ENCODE data around the gene HADHA. TPM values are rescaled to one million over a fixed set of nuclear protein-coding genes. Genes with fewer than 3 reads are reported as not detected.

Gene HADHA
- total RNA-seq, 1 donor from 2014 or later = 523 TPM

- Histone ChIP-seq H3K36me3 (peaks cover 100% of the 10 kb centered on the region), H3K27me3 (ENCODE audit: low read depth) (no peaks in the 10 kb centered on the region), H3K27ac (replicated peaks) (no peak overlapping the region), H3K4me3 (no peak overlapping the region), H3K4me1 (no peaks in the 10 kb centered on the region), H3K9me3 (replicated peaks) (no peaks in the 10 kb centered on the region)
- TF ChIP-seq CTCF (IDR thresholded peaks at IDR 0.05; ENCODE audit: borderline replicate concordance) = no peak
- intact Hi-C loops (cut with micrococcal nuclease) = loop anchor here (10.0 kb wide), 1 partner anchor 79 kb away; no protein-coding TSS in a partner anchor
- no peak for DNase-seq
Observed at GRCh38 chr2:26283606-26284005, 39.2 kb upstream of the HADHA start.

- Histone ChIP-seq H3K9me3 (replicated peaks) (no peaks in the 10 kb centered on the region), H3K4me3 (no peak overlapping the region), H3K27ac (replicated peaks) (no peak overlapping the region), H3K27me3 (ENCODE audit: low read depth) (no peaks in the 10 kb centered on the region), H3K36me3 (peaks cover 100% of the 10 kb centered on the region), H3K4me1 (peaks cover 7% of the 10 kb centered on the region)
- intact Hi-C loops (cut with micrococcal nuclease) = loop anchor here (10.0 kb wide), 1 partner anchor 76 kb away; no protein-coding TSS in a partner anchor
- no peak for TF ChIP-seq CTCF (IDR thresholded peaks at IDR 0.05; ENCODE audit: borderline replicate concordance)
- DNase-seq = no peak
Observed at GRCh38 chr2:26281226-26281625, 36.8 kb upstream of the HADHA start.

GRCh38 chr2:26279886-26280285, 35.5 kb upstream of the HADHA start:
- H3K36me3 ChIP-seq = peaks cover 93% of the 10 kb centered on the region
- intact Hi-C loops (cut with micrococcal nuclease) = loop anchor here (5.0 to 10.0 kb wide), 2 partner anchors 38 to 75 kb away; partner anchors contain the start of genes HADHA and HADHB

GRCh38 chr2:26276484-26277227, 32.2 kb upstream of the HADHA start:
- no peak for TF ChIP-seq CTCF (IDR thresholded peaks at IDR 0.05; ENCODE audit: borderline replicate concordance)
- H3K27ac ChIP-seq (replicated peaks) = peak overlapping the region; percentile 89

More at GRCh38 chr2:26279886-26280285, 35.5 kb upstream of the HADHA start:
- Histone ChIP-seq H3K4me3 (no peak overlapping the region), H3K9me3 (replicated peaks) (no peaks in the 10 kb centered on the region), H3K27me3 (ENCODE audit: low read depth) (no peaks in the 10 kb centered on the region), H3K4me1 (peaks cover 16% of the 10 kb centered on the region), H3K27ac (replicated peaks) (no peak overlapping the region)
- DNase-seq = no peak
- no peak for TF ChIP-seq CTCF (IDR thresholded peaks at IDR 0.05; ENCODE audit: borderline replicate concordance)

GRCh38 chr2:26274058-26274613, 29.7 kb upstream of the HADHA start:
- no peak for TF ChIP-seq CTCF (IDR thresholded peaks at IDR 0.05; ENCODE audit: borderline replicate concordance)
- peak overlapping the region; percentile 13 for H3K4me3 ChIP-seq
- intact Hi-C loops (cut with micrococcal nuclease) = no loop called here
- no peaks in the 10 kb centered on the region for H3K9me3 ChIP-seq (replicated peaks)
- peaks cover 56% of the 10 kb centered on the region for H3K36me3 ChIP-seq
- peak overlapping the region; percentile 89 for H3K27ac ChIP-seq (replicated peaks)
- no peak for DNase-seq
- H3K4me1 ChIP-seq = peaks cover 64% of the 10 kb centered on the region
- H3K27me3 ChIP-seq (ENCODE audit: low read depth) = no peaks in the 10 kb centered on the region

More at GRCh38 chr2:26276484-26277227, 32.2 kb upstream of the HADHA start:
- H3K36me3 ChIP-seq = peaks cover 73% of the 10 kb centered on the region
- H3K27me3 ChIP-seq (ENCODE audit: low read depth) = no peaks in the 10 kb centered on the region
- H3K9me3 ChIP-seq (replicated peaks) = no peaks in the 10 kb centered on the region
- DNase-seq = no peak
- intact Hi-C loops (cut with micrococcal nuclease) = loop anchor here (5.0 kb wide), 1 partner anchor 34 kb away; the partner anchor contains the start of genes HADHA and HADHB
- H3K4me3 ChIP-seq = no peak overlapping the region
- H3K4me1 ChIP-seq = peaks cover 48% of the 10 kb centered on the region
